T-helper 9 cell (primary cell): ENCODE measurements around the gene SAT1.

Source experiments
- DNase-seq: peaks from one replicate; pipeline ENCODE4 v3.0.0-alpha.2; 2020

SAT1 gene

GRCh38 chrX:23779025-23779424, 3.9 kb upstream of the SAT1 start:
- DNase-seq, result no peak

DNA sequence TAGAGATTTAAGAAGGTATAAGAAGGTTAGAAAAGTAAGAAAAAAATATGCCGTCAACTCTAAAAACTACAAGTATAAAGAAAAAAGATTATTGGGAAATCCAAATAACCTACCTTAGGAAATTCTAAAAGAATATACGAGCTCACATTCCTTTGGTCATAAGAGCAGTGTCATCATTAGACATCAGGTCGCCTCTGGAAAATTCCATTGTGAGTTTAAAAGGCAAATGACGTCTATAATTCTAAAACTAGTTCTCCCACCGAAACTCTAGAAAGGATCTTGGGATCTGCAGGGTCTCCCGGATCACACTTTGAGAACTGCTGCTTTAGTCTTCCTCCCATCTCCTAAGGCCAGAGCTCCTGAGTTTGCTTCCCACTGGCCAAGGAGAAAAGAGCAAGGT, 518 bp upstream of the SAT1 start:
- DNase-seq, result no peak

GRCh38 chrX:23783589-23784469, 856 bp downstream of the SAT1 start:
- DNase-seq, result no peak

DNA sequence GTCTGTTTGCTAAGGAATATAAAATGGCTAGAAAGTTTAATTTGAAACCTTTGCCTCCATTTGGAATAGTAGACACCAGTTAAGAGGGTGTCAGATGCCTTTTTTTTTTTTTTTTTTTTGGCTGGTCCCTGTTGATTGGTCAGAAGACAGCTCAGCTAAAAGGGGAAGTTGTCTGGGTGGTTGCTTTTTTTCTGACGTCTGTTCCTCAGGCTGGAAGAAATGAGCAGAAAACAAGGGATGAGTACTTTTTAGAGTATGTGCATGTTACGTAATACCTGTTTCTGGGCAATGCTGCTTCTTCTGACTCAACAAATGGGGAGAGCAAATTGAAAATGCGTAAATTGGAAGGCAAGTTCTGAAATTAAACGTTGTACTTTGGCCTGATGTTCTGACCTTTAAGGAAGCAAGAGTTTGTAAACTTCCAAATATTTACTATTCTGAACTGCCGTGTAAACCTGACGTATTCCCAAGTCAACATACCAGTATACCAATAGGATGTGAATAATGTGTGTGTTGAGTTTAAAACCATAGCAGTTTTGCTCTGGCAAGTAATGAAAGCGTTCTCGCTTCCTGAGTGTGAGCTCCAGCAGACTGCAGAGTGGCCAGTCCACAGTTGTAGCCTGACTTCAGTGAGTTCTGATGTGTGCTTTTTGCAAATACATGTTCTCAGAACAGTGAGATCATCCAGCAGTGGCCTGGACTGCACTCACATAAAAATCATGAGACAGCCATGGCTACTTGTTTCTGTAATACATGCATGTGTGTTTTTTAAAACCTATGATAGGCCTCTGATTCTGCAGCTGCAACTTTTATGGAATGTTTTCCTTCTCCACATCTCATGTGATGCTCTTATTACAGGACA, 1.7 kb downstream of the SAT1 start:
- DNase-seq, result no peak

DNA sequence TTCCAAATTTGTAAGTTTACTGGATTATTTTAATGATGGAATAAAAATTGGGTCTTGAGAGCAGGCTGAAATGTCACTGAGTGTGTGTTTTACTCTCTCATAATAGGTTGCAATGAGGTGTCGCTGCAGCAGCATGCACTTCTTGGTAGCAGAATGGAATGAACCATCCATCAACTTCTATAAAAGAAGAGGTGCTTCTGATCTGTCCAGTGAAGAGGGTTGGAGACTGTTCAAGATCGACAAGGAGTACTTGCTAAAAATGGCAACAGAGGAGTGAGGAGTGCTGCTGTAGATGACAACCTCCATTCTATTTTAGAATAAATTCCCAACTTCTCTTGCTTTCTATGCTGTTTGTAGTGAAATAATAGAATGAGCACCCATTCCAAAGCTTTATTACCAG, 2.6 kb downstream of the SAT1 start:
- DNase-seq, result no peak

- no peak for DNase-seq
Observed at GRCh38 chrX:23786268-23786815, 3.4 kb downstream of the SAT1 start.

DNA sequence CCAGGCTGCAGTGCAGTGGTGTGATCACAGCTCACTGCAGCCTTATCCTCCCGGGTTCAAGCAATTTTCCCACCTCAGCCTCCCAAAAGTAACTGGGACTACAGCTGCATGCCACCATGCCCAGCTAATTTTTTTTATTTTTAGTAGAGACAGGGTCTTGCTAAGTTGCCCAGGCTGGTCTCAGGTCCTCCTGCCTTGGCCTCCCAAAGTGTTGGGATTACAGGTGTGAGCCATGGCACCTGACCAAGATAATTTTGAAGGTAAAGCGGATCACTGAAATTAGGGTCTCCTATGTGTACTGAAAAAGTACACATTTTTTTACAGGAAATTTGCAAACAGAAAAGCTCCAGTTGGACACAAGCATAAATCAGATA, 4.8 kb downstream of the SAT1 start:
- DNase-seq, result no peak

DNA sequence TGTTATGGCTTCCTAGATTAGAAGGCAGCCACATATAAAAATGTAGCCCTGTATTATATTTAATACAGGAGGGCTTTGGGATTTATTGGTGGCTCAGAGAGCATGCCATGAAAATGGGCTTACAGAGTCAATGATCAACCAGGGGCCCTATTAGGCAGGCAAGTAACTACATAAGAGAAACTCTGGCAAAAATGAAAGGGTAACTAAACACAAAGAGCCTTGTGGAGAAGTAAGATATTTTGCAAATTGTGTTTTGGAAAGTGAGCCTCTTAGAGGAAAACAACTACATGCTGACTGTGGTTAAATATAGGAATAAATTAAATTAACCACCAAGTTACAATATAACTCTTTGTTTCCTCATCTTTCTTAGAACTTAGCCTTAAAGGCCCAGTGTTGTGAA, 5.5 kb downstream of the SAT1 start:
- DNase-seq, result no peak

GRCh38 chrX:23788946-23789345, 6.0 kb downstream of the SAT1 start:
- DNase-seq, result no peak

DNA sequence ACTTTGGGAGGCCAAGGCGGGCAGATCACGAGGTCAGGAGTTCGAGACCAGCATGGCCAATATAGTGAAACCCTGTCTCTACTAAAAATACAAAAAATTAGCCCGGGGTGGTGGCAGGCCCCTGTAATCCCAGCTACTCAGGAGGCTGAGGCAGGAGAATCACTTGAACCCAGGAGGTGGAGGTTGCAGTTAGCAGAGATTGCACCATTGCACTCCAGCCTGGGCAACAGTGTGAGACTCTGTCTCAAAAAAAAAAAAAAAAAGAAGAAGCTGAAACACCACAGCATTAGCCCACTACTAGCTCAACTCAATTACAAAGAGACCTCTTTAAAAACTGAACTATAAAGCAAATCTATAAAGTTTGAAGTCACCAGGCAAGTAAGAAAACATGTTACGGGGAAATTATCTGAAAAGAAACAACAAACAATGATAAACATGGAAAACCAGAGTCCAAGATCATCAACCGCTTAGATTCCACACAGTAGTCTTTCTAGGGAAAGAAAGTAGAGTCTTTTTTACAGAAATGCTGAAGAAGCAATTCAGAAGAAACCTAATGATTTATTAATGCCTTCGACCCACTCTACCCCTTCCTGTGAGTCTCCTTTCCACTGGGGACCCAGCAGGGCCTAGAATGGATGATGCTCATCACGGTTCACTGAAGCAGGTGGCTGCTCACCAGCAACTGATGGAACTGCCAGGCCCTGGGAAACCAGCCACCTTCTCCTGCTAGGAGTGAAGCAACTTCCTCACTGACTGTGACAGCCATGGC, 6.6 kb downstream of the SAT1 start:
- no peak for DNase-seq

- no peak for DNase-seq
Observed at GRCh38 chrX:23790155-23790497, 7.2 kb downstream of the SAT1 start.

DNA sequence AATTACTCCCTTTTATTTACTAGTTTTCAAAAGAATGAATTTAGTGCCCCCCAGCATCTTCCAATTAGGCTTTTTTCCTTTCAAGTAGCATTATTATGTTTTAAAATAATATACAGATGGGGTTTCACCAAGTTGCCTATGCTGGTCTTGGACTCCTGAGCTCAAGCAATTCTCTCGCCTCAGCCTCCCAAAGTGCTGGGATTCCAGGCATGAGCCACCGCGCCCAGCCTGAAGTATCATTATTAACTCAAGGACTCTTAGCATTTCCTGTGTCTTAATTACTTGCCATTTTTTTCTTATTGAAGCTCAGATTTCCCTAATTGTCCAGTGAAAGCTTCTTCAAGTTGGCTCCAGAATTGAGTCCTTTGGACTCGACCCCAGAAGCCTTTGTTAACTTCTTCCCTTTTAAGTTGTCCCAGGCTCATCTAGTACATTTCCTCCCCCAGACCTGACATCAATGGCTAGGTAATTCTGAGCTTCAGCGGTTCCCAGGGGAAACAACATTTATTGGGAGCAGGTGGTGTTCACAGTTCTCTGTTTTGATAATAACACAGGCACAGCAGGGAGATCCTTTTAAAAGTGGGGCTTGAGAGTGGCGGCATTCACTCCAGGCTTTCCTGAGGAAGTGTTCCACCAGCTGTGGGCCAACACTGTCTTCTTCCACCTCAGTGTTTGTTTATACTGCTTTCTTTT, 10.0 kb downstream of the SAT1 start:
- DNase-seq, result no peak

DNA sequence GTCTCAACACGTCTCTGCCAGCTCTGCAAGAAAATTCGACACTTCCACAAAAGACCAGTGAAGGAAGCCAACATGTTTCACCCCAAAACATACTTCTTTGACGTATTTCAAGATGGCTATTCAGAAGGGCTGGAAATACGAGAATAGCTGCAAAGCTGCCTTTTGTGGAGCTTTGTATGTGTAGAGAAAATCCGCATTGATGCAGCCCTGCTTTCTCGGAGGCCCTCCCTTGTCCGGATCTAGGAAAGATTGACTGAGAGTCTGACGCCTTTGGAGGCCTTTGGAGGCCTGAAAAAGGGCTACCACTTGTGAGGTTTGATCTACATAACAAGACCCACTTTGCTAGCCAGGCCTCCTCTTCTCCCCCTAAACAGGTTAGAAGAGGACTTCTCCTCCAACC, 12.2 kb downstream of the SAT1 start:
- no peak for DNase-seq

DNA sequence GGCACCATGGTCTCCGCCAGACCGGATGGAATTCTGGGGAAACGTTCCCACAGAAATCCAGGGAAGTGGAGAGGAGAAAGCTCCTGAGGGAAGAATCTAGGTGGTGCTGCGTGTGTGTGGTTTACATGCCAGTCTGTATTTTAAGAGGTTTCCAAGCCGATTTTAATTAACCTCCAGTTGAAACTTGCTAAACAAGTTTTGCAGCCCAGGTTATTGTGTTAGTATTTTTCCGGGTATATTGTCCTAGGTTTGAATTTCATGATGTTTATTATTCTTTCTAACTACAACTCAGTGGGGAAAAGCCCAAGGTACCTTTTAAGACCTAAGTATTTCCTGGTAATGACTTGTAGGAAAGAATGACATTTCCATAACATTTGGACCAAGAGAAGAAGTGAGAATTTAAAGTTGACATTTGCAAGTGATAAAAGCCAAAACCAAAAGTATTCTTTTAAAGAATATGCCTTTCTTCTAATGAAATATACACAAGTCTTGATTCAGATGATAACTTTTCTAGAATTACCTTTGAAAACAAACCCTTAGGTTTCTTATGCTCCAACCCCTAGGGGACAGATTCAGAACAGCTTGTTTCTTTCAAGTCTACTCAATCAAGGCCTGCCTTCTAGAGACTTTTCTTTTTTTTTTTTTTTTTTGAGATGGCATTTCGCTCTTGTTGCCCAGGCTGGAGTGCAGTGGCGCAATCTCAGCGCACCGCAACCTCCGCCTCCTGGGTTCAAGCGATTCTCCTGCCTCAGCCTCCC, 14.6 kb downstream of the SAT1 start:
- no peak for DNase-seq

DNA sequence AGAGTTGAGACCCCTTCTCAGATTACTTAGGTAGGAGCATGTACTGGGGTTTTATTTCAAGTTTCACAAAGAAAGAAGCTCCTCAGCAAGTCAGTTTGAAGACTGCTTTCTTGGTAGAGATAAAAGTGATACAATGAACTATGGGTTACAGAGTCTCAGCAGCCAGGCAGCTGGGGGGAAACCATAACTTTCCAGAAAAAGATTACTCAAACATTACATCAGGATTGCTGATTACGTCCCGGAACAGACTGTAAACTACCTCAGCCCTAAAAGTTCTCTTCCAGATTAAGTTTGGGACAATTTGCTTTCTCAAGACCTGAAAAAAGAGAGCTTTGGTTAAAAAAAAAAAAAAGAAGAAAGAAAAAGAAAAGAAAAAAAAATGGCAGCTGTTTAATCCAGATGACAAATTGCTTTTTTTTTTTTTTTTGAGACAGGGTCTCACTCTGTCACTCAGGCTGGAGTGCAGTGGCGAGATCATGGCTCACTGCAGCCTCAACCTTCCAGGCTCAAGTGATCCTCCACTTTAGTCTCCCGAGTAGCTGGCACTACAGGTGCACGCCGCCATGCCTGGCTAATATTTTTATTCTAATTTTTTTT, 16.6 kb downstream of the SAT1 start:
- no peak for DNase-seq

DNA sequence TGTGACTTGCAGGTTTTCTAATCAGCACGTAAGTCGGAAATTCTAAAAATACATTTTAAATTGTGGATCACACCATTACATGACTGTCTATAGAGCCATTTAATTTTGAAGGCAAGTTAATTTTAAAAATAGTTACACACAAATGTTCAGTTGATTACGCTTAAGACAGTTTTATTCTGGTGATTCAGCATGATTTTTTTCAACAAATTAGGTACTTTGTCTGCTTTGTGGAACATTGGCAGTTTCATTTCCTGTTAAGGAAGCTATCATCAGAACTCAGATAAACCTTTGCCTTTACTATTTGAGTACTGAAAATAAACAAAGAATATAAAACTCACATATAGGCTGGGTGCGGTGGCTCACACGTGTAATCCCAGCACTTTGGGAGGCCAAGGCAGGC, 19.5 kb downstream of the SAT1 start:
- no peak for DNase-seq

- DNase-seq, result no peak
Observed at GRCh38 chrX:23803931-23804381, 21.0 kb downstream of the SAT1 start.

GRCh38 chrX:23804578-23804977, 21.6 kb downstream of the SAT1 start:
- DNase-seq, result no peak

DNA sequence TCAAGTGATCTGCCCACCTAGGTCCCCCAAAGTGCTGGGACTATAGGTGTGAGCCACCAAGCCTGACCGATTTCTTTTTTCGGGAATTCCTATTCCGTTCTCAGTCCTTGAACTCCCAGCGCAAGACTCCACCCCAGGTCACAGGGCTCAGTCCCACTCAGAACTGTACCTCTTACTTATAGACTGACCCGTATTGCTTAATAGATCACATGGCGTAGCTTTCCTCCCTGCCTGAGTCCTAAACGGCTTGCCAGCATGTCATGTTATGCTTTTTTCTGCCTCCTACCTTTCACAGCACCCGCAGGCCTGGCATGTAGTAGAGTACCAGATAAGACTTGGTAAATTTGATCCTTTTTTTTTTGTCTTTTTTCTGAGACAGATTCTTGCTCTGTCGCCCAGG, 22.4 kb downstream of the SAT1 start:
- no peak for DNase-seq

GRCh38 chrX:23810279-23810678, 27.3 kb downstream of the SAT1 start:
- DNase-seq, result no peak

DNA sequence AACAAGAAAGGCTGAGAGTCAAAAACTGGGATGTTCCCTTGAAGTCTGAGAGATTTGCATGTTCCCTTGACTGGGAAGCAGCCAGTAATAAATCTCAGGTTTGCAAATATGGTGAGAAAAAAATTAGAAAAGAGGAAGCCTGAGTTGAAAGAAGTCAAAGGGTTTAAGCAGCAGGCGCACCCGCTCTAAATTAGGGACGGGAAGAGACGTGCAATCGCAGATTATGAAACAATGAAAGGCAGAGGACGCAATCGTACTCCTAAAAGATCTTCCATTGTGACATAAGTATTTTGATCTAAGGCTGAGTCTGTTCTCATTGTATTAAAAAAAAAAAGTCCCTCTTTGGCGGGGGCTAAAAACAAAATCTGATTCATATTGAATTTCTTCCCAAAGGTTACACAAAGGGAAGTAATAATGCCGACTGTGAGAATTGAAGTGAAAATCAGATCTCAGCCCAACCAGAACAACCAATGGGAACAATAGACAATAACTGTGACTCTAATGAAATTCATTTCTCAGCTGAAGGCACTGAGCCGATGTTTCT, 28.2 kb downstream of the SAT1 start:
- DNase-seq, result no peak
